H9 (cell line): ENCODE results near the gene TMEM202. TPM values are rescaled to one million over a fixed set of nuclear protein-coding genes. Genes with fewer than 3 reads are reported as not detected.

Experiments used
- DNase-seq: peaks from one replicate; pipeline ENCODE4 v3.0.0-alpha.2; 2017
- H2AFZ ChIP-seq: one replicate; pipeline ENCODE4 v1.6.1; 2013; ENCODE audit warnings: mild to moderate bottlenecking, low read length, control low read depth, moderate library complexity
- H2AK5ac ChIP-seq: 2 replicates; pipeline ENCODE4 v1.6.1; 2013; ENCODE audit warnings: low read length, control low read depth, mixed read lengths; ENCODE audit not compliant: insufficient read length
- H2BK120ac ChIP-seq: one replicate; pipeline ENCODE4 v1.6.1; 2013; ENCODE audit warnings: low read depth, mild to moderate bottlenecking, low read length, control low read depth, inconsistent platforms; ENCODE audit not compliant: poor library complexity, severe bottlenecking
- H2BK12ac ChIP-seq: 2 replicates; pipeline ENCODE4 v1.6.1; 2013; ENCODE audit warnings: low read length, control low read depth, mixed read lengths, low read depth; ENCODE audit not compliant: insufficient read length
- H2BK15ac ChIP-seq: 2 replicates; pipeline ENCODE4 v1.6.1; 2013; ENCODE audit warnings: low read depth, low read length, control low read depth
- H2BK20ac ChIP-seq: one replicate; pipeline ENCODE4 v1.6.1; 2013; ENCODE audit warnings: low read depth, mild to moderate bottlenecking, low read length, control low read depth, inconsistent platforms; ENCODE audit not compliant: poor library complexity, severe bottlenecking
- H2BK5ac ChIP-seq: 2 replicates; pipeline ENCODE4 v1.6.1; 2013; ENCODE audit warnings: low read length, control low read depth, mixed read lengths; ENCODE audit not compliant: insufficient read length
- H3K14ac ChIP-seq: 2 replicates; pipeline ENCODE4 v1.6.1; 2013; ENCODE audit warnings: low read length, control low read depth; ENCODE audit not compliant: insufficient read depth
- H3K18ac ChIP-seq: 2 replicates; pipeline ENCODE4 v1.6.1; 2013; ENCODE audit warnings: low read depth, mild to moderate bottlenecking, mixed read lengths, low read length, control low read depth; ENCODE audit not compliant: insufficient read length
- H3K23ac ChIP-seq: 2 replicates; pipeline ENCODE4 v1.6.1; 2013; ENCODE audit warnings: low read length, control low read depth, mixed read lengths, low read depth; ENCODE audit not compliant: insufficient read length
- H3K23me2 ChIP-seq: 2 replicates; pipeline ENCODE4 v1.6.1; 2013; ENCODE audit warnings: low read depth, mild to moderate bottlenecking, mixed read lengths, low read length, control low read depth; ENCODE audit not compliant: insufficient read length, poor library complexity, severe bottlenecking
- H3K27ac ChIP-seq: 2 replicates; pipeline ENCODE4 v1.5.1; 2013; ENCODE audit warnings: low read length, control low read depth, mixed read lengths, low read depth; ENCODE audit not compliant: insufficient read length
- H3K27me3 ChIP-seq: 2 replicates; pipeline ENCODE4 v1.6.1; 2013; ENCODE audit warnings: low read length, control low read depth, inconsistent platforms; ENCODE audit not compliant: insufficient read depth
- H3K4ac ChIP-seq: 2 replicates; pipeline ENCODE4 v1.6.1; 2013; ENCODE audit warnings: low read depth, mild to moderate bottlenecking, control low read depth, inconsistent platforms, low read length, moderate library complexity
- H3K4me1 ChIP-seq: 2 replicates; pipeline ENCODE4 v1.6.1; 2013; ENCODE audit warnings: low read length, control low read depth, inconsistent platforms; ENCODE audit not compliant: insufficient read depth
- H3K4me2 ChIP-seq: 2 replicates; pipeline ENCODE4 v1.6.1; 2013; ENCODE audit warnings: low read length, control low read depth, mixed read lengths; ENCODE audit not compliant: insufficient read length, insufficient read depth
- H3K56ac ChIP-seq: 2 replicates; pipeline ENCODE4 v1.6.1; 2013; ENCODE audit warnings: low read depth, mild to moderate bottlenecking, mixed read lengths, low read length, control low read depth; ENCODE audit not compliant: insufficient read length
- H3K79me1 ChIP-seq: 2 replicates; pipeline ENCODE4 v1.6.1; 2013; ENCODE audit warnings: low read depth, mild to moderate bottlenecking, moderate library complexity, low read length, control low read depth, inconsistent platforms; ENCODE audit not compliant: insufficient read depth, poor library complexity, severe bottlenecking
- H3K79me2 ChIP-seq: 2 replicates; pipeline ENCODE4 v1.6.1; 2013; ENCODE audit warnings: low read length, control low read depth, inconsistent platforms; ENCODE audit not compliant: insufficient read depth
- H3K9ac ChIP-seq: 2 replicates; pipeline ENCODE4 v1.6.1; 2013; ENCODE audit warnings: low read length, control low read depth, mixed read lengths; ENCODE audit not compliant: insufficient read length; ENCODE audit errors: extremely low read depth
- H3K9me3 ChIP-seq: one replicate; pipeline ENCODE4 v1.6.1; 2013; ENCODE audit warnings: low read depth, low read length, inconsistent platforms; ENCODE audit not compliant: control insufficient read depth
- H3T11ph ChIP-seq: one replicate; pipeline ENCODE4 v1.6.1; 2013; ENCODE audit warnings: mild to moderate bottlenecking, low read length, control low read depth, inconsistent platforms
- H4K20me1 ChIP-seq: one replicate; pipeline ENCODE4 v1.6.1; 2013; ENCODE audit not compliant: control insufficient read depth, insufficient read length, insufficient read depth
- H4K5ac ChIP-seq: 2 replicates; pipeline ENCODE4 v1.6.1; 2013; ENCODE audit warnings: low read depth, mild to moderate bottlenecking, mixed read lengths, low read length, control low read depth; ENCODE audit not compliant: insufficient read length
- H4K8ac ChIP-seq: replicated peaks from 2 replicates; pipeline ENCODE4 v1.6.1; 2013; ENCODE audit warnings: low read length, control low read depth, mixed read lengths, low read depth; ENCODE audit not compliant: insufficient read length
- H4K91ac ChIP-seq: 2 replicates; pipeline ENCODE4 v1.6.1; 2013; ENCODE audit warnings: low read depth, mild to moderate bottlenecking, moderate library complexity, mixed read lengths, low read length, control low read depth; ENCODE audit not compliant: insufficient read length
- H3K27ac Mint-ChIP-seq, 3 experiments: 2 replicates in 2 of 3; 3 replicates in 1 of 3; pipeline ENCODE4 v1.8.0; 2020 to 2021; ENCODE audit warnings: mixed read lengths in 3 of 3, mild to moderate bottlenecking in 1 of 3, moderate library complexity in 1 of 3
- H3K27me3 Mint-ChIP-seq: 2 replicates; pipeline ENCODE4 v1.8.0; 2021; ENCODE audit warnings: low read depth, mild to moderate bottlenecking, moderate library complexity, mixed read lengths
- H3K36me3 Mint-ChIP-seq, 3 experiments: 2 replicates in 2 of 3; 3 replicates in 1 of 3; pipeline ENCODE4 v1.8.0; 2020 to 2021; ENCODE audit warnings: low read depth in 3 of 3, mixed read lengths in 3 of 3; ENCODE audit not compliant: insufficient read depth in 1 of 3
- H3K4me1 Mint-ChIP-seq, 2 experiments: 2 replicates each; pipeline ENCODE4 v1.8.0; 2020; ENCODE audit warnings: mixed read lengths in 2 of 2
- H3K4me3 Mint-ChIP-seq, 2 experiments: 2 replicates in 1 of 2; 3 replicates in 1 of 2; pipeline ENCODE4 v1.8.0; 2020 to 2021; ENCODE audit warnings: mild to moderate bottlenecking in 2 of 2, mixed read lengths in 2 of 2, moderate library complexity in 1 of 2
- H3K9me3 Mint-ChIP-seq, 2 experiments: 2 replicates in 1 of 2; 3 replicates in 1 of 2; pipeline ENCODE4 v1.8.0; 2020; ENCODE audit warnings: mild to moderate bottlenecking in 2 of 2, mixed read lengths in 2 of 2, moderate library complexity in 1 of 2
- WGBS: extraction: QIAGEN DNeasy Blood & Tissue Kit; methylation state at CpG from one replicate; pipeline ENCODE4 v1.1.7; 2013; ENCODE audit warnings: missing lambda C conversion rate, low lambda C conversion rate, mixed read lengths; ENCODE audit not compliant: insufficient read length; ENCODE audit errors: extremely low coverage; 5-methylcytosine and 5-hydroxymethylcytosine counted together
- total RNA-seq: library from RNA; stranded (reverse); gene quantifications from 2 replicates; pipeline ENCODE4 v1.2.1, GENCODE V29; 2021
- TF ChIP-seq, protein P1 (sequence below): fragments of 200-600 bp; sonication (generic); conservative IDR thresholded peaks from 3 replicates; pipeline ENCODE4 v1.8.0; 2021; ENCODE audit warnings: antibody characterized with exemption, mild to moderate bottlenecking

The TMEM202 gene
- total RNA-seq, 1 experiment from 2014 or later, result not detected

DNA sequence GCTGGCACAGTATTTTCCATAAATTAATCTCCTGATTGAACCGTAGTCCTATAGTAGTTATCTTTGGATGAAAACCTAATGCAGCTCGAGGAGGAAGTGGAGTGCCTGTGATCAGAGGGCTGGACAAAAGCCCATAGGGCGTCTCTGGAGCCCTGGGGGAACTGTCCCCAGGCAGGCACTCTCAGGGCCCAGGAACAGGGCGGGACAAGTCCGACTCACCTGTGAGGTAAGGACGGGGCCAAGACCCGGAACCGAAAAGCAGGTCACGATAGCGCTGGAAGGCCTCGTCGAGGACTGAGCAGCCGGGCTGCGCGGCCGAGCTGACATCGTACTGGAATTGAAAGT is 22.6 kb upstream of the TMEM202 start:
- H3K56ac ChIP-seq, result no peak overlapping the region
- peaks cover 0 to 5% (median 4%) of the 10 kb centered on the region in 3 experiments; a peak in 2 of 7 replicates for H3K36me3 Mint-ChIP-seq
- no peak for DNase-seq
- H3K4me2 ChIP-seq, result peak overlapping the region; percentile 85
- no peaks in the 10 kb centered on the region; a peak in 1 of 5 replicates for H3K9me3 Mint-ChIP-seq
- peaks cover 2% of the 10 kb centered on the region for H4K20me1 ChIP-seq
- peak overlapping the region; percentile 55; the same call in 1 of the 2 replicates for H3K14ac ChIP-seq
- H3K27ac Mint-ChIP-seq, result peak overlapping the region; percentile 32 to 99 (median 98); a peak in 5 of 7 replicates
- peak overlapping the region; percentile 23 for H4K8ac ChIP-seq
- H3T11ph ChIP-seq, result no peak overlapping the region
- no peak overlapping the region for H2BK5ac ChIP-seq
- H3K4me1 Mint-ChIP-seq, result peaks cover 18 to 20% of the 10 kb centered on the region in 2 experiments
- peaks cover 6% of the 10 kb centered on the region; the same call in 1 of the 2 replicates for H3K27me3 Mint-ChIP-seq
- no peak overlapping the region for H3K27ac ChIP-seq
- H3K9ac ChIP-seq, result peak overlapping the region; percentile 87
- peaks cover 8% of the 10 kb centered on the region for H3K79me1 ChIP-seq
- TF ChIP-seq, protein P1, sequence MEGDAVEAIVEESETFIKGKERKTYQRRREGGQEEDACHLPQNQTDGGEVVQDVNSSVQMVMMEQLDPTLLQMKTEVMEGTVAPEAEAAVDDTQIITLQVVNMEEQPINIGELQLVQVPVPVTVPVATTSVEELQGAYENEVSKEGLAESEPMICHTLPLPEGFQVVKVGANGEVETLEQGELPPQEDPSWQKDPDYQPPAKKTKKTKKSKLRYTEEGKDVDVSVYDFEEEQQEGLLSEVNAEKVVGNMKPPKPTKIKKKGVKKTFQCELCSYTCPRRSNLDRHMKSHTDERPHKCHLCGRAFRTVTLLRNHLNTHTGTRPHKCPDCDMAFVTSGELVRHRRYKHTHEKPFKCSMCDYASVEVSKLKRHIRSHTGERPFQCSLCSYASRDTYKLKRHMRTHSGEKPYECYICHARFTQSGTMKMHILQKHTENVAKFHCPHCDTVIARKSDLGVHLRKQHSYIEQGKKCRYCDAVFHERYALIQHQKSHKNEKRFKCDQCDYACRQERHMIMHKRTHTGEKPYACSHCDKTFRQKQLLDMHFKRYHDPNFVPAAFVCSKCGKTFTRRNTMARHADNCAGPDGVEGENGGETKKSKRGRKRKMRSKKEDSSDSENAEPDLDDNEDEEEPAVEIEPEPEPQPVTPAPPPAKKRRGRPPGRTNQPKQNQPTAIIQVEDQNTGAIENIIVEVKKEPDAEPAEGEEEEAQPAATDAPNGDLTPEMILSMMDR, result no peak
- H2BK20ac ChIP-seq, result no peak overlapping the region
- H2BK120ac ChIP-seq, result no peak overlapping the region
- peak overlapping the region; percentile 17 for H2AFZ ChIP-seq
- H3K4me3 Mint-ChIP-seq, result peak overlapping the region; percentile 91 to 95
- H3K9me3 ChIP-seq, result no peaks in the 10 kb centered on the region
- H3K18ac ChIP-seq, result peak overlapping the region; percentile 67
- no peak overlapping the region for H3K4ac ChIP-seq
- no peaks in the 10 kb centered on the region for H3K27me3 ChIP-seq
- H2AK5ac ChIP-seq, result no peak overlapping the region
- no peak overlapping the region for H2BK15ac ChIP-seq
- H3K23ac ChIP-seq, result no peak overlapping the region
- H4K91ac ChIP-seq, result peak overlapping the region; percentile 71
- H4K5ac ChIP-seq, result peak overlapping the region; percentile 55
- H3K4me1 ChIP-seq, result no peaks in the 10 kb centered on the region
- H3K23me2 ChIP-seq, result peaks cover 13% of the 10 kb centered on the region
- H3K79me2 ChIP-seq, result peaks cover 3% of the 10 kb centered on the region; the same call in 1 of the 2 replicates
- no CpG with 5 or more reads among the region's 17 CpGs for WGBS
- H2BK12ac ChIP-seq, result no peak overlapping the region
